T-helper 2 cell treated with Interferon-gamma antibody and Interleukin-4, amounts not matched to agents 100 ng/mL and 5 ng/mL, for 36 hours (primary cell): ENCODE data around the gene SPINK7. TPM values are rescaled to one million over a fixed set of nuclear protein-coding genes. Genes with fewer than 3 reads are reported as not detected.

Experiments used
- intact Hi-C: fragments of 100-400 bp; cut with micrococcal nuclease; formaldehyde crosslinking; loops from one replicate; pipeline ENCODE4 v1.15.1; 2023
- total RNA-seq: library from RNA; stranded (reverse); gene quantifications from 2 replicates; pipeline ENCODE4 v1.2.3, GENCODE V29; 2022

The SPINK7 gene
- total RNA-seq, 1 donor from 2014 or later = not detected

- intact Hi-C loops = no loop called here
These were observed 31.6 kb downstream of the SPINK7 start for GRCh38 chr5:148343603-148344487.

DNA sequence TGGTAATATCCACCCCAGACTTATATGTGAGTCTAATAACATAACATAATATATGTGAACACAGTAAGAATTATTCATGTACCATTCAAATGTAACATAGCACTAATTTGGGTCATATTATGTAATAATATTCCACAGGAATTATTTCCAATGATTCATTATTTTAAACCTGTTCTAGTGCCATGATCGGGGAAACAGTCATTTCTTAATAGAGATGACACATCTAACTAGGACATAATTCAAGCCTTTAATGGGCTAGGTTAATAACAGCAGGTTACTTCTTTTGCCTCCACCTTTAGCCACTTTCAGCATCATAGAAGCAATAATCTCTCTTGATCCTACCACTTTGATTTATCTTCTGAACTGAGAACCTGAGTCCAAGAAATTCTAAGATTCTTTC lies 35.5 kb downstream of the SPINK7 start:
- intact Hi-C loops = no loop called here

GRCh38 chr5:148352696-148353095 lies 40.5 kb downstream of the SPINK7 start:
- intact Hi-C loops = no loop called here

DNA sequence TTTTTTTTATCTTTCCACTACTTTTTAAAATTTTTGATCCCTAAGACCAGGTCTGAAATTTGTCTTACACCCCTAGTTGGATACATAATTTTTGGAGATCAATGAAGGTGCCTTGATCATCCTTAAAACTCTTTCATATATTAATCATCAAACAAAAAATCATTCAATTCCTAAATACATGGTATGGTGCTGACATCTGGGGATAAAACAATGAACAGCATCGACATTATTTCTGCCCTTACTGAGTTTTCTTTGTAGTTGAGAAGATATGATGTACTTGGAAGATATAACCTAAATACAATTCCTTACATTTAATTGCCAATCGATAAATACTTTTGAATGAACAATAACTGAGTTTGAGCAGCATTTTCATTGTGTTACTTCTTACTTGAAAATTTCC lies 41.4 kb downstream of the SPINK7 start:
- intact Hi-C loops = no loop called here

DNA sequence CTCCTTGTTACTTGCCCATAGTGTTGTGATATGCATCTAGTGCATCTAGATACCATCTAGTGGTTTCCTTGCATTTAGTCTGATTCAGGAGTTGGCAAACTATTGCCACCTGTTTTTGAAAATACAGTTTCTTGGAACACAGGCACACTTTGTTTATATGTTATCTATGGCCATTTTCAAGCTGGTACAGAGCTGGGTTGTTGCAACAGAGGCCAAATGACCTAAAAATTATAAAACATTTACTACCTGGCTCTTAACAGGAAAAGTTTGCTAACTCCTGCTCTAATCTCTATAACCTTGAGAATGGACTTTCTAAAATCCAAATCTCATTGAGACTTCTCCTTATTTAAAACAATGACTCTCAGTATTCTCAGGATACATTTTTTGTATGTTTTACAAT lies 52.1 kb downstream of the SPINK7 start:
- intact Hi-C loops = no loop called here

Other genes with a start within 250 kb of the SPINK7 start
- gene SPINK5, start 248.4 kb upstream of the SPINK7 start, total RNA-seq = not detected in 2 replicates
- gene SPINK14, start 143.9 kb upstream of the SPINK7 start, total RNA-seq = not detected in 2 replicates
- not detected in 2 replicates for gene SPINK6, start 109.4 kb upstream of the SPINK7 start, total RNA-seq
- not detected in 2 replicates for gene MARCOL, start 73.9 kb upstream of the SPINK7 start, total RNA-seq
- not detected in 2 replicates for gene SPINK13, start 43.6 kb upstream of the SPINK7 start, total RNA-seq
- gene SPINK9, start 23.1 kb downstream of the SPINK7 start, total RNA-seq = not detected in 2 replicates
- gene FBXO38, start 71.5 kb downstream of the SPINK7 start, total RNA-seq = 51.5 and 53.5 TPM in 2 replicates